Right atrium auricular region (tissue), 2 donors: ENCODE data around the gene MAGI2. TPM values are rescaled to one million over a fixed set of nuclear protein-coding genes. Genes with fewer than 3 reads are reported as not detected.
"Not testable (repeated sequence)": the region's sequence is repeated elsewhere in the genome, so short reads cannot be mapped to it uniquely, and the experiment has no call there.

Experiments
- DNase-seq: peaks from one replicate; pipeline ENCODE4 v3.0.0-alpha.2; 2019; ENCODE audit warnings: low spot score
- H3K27ac ChIP-seq, 2 donors: fragments of 200-600 bp; sonication (generic); 1 replicate in 1 of 2; 2 replicates in 1 of 2; pipeline ENCODE4 v1.5.1; 2016 to 2019
- H3K27me3 ChIP-seq, 2 donors: fragments of 200-600 bp; sonication (generic); one replicate each; pipeline versions ENCODE4 v1.5.1 to v1.6.0; 2017 to 2019
- H3K36me3 ChIP-seq: fragments of 200-600 bp; sonication (generic); one replicate; pipeline ENCODE4 v1.5.1; 2016
- H3K4me1 ChIP-seq, 2 donors: fragments of 200-600 bp; sonication (generic); one replicate each; pipeline versions ENCODE4 v1.5.1 to v1.6.0; 2017 to 2019
- H3K4me3 ChIP-seq, 2 donors: fragments of 200-600 bp; sonication (generic); 1 replicate in 1 of 2; 2 replicates in 1 of 2; pipeline ENCODE4 v1.5.1; 2017 to 2019; ENCODE audit warnings: mild to moderate bottlenecking in 1 of 2, moderate library complexity in 1 of 2
- H3K9me3 ChIP-seq, 2 donors: fragments of 200-600 bp; sonication (generic); one replicate each; pipeline ENCODE4 v1.5.1; 2019
- CTCF ChIP-seq, 2 donors: fragments of 200-600 bp; sonication (generic); IDR thresholded peaks; one replicate each; pipeline ENCODE4 v1.5.1; 2019; ENCODE audit warnings: antibody characterized with exemption in 2 of 2
- total RNA-seq, 2 donors: library from RNA; depleted of rRNA; stranded (reverse); fragments of >200 nt; gene quantifications; one replicate each; pipeline ENCODE4 v1.1.0, GENCODE V29; 2016

The MAGI2 gene
- total RNA-seq, 2 donors from 2014 or later: 5.9 to 6.0 TPM

GRCh38 chr7:78585980-78586379 lies 867.5 kb downstream of the MAGI2 start:
- no peaks in the 10 kb centered on the region for H3K4me1 ChIP-seq
- no peaks in the 10 kb centered on the region for H3K9me3 ChIP-seq
- H3K36me3 ChIP-seq: no peaks in the 10 kb centered on the region
- H3K27me3 ChIP-seq: no peaks in the 10 kb centered on the region
- TF ChIP-seq CTCF (IDR thresholded peaks at IDR 0.05): no peak
- DNase-seq: no peak
- no peak overlapping the region for H3K27ac ChIP-seq
- no peak overlapping the region for H3K4me3 ChIP-seq

- Histone ChIP-seq H3K9me3 (no peaks in the 10 kb centered on the region), H3K4me1 (no peaks in the 10 kb centered on the region), H3K27me3 (no peaks in the 10 kb centered on the region), H3K27ac (no peak overlapping the region), H3K36me3 (no peaks in the 10 kb centered on the region), H3K4me3 (no peak overlapping the region)
- no peak for TF ChIP-seq CTCF (IDR thresholded peaks at IDR 0.05)
- no peak for DNase-seq
Measured at GRCh38 chr7:78578686-78579085, 874.8 kb downstream of the MAGI2 start.

- not testable (repeated sequence) for H3K36me3 ChIP-seq, H3K27ac ChIP-seq, H3K4me3 ChIP-seq, H3K27me3 ChIP-seq, H3K9me3 ChIP-seq, H3K4me1 ChIP-seq, DNase-seq
Measured at GRCh38 chr7:78577174-78577952, 876.1 kb downstream of the MAGI2 start.

GRCh38 chr7:78576236-78576635 lies 877.2 kb downstream of the MAGI2 start:
- no peak for TF ChIP-seq CTCF (IDR thresholded peaks at IDR 0.05)
- no peak overlapping the region for H3K27ac ChIP-seq
- no peaks in the 10 kb centered on the region for H3K9me3 ChIP-seq
- H3K4me3 ChIP-seq: no peak overlapping the region
- no peak for DNase-seq
- no peaks in the 10 kb centered on the region for H3K4me1 ChIP-seq
- H3K27me3 ChIP-seq: no peaks in the 10 kb centered on the region
- H3K36me3 ChIP-seq: no peaks in the 10 kb centered on the region

GRCh38 chr7:78571292-78571691 lies 882.2 kb downstream of the MAGI2 start:
- no peaks in the 10 kb centered on the region for H3K4me1 ChIP-seq
- no peaks in the 10 kb centered on the region for H3K27me3 ChIP-seq
- H3K9me3 ChIP-seq: no peaks in the 10 kb centered on the region
- H3K4me3 ChIP-seq: no peak overlapping the region
- TF ChIP-seq CTCF (IDR thresholded peaks at IDR 0.05): no peak
- no peaks in the 10 kb centered on the region for H3K36me3 ChIP-seq
- no peak for DNase-seq
- no peak overlapping the region for H3K27ac ChIP-seq

GRCh38 chr7:78568690-78569089 lies 884.8 kb downstream of the MAGI2 start:
- Histone ChIP-seq H3K4me1 (no peaks in the 10 kb centered on the region), H3K4me3 (no peak overlapping the region), H3K27me3 (no peaks in the 10 kb centered on the region), H3K9me3 (no peaks in the 10 kb centered on the region), H3K27ac (no peak overlapping the region), H3K36me3 (no peaks in the 10 kb centered on the region)
- DNase-seq: no peak
- TF ChIP-seq CTCF (IDR thresholded peaks at IDR 0.05): no peak
